Testis (tissue), 3 donors: ENCODE data around the gene GPR157. TPM values are rescaled to one million over a fixed set of nuclear protein-coding genes. Genes with fewer than 3 reads are reported as not detected.

ENCODE experiments used
- DNase-seq: peaks from one replicate; pipeline ENCODE4 v3.0.0-alpha.2; 2019
- H3K27ac ChIP-seq, 2 donors: fragments of 200-600 bp; sonication (generic); one replicate each; pipeline ENCODE4 v1.5.1; 2019
- H3K27me3 ChIP-seq: fragments of 200-600 bp; sonication (generic); one replicate; pipeline ENCODE4 v1.5.1; 2019
- H3K36me3 ChIP-seq: fragments of 200-600 bp; sonication (generic); one replicate; pipeline ENCODE4 v1.5.1; 2017; ENCODE audit warnings: low read depth; ENCODE audit errors: missing control alignments
- H3K4me1 ChIP-seq: fragments of 200-600 bp; sonication (generic); one replicate; pipeline ENCODE4 v1.5.1; 2019
- H3K4me3 ChIP-seq, 2 donors: fragments of 200-600 bp; sonication (generic); one replicate each; pipeline ENCODE4 v1.5.1; 2017 to 2019
- H3K9me3 ChIP-seq: fragments of 200-600 bp; sonication (generic); one replicate; pipeline ENCODE4 v1.5.1; 2017
- POLR2A ChIP-seq: fragments of 450-650 bp; IDR thresholded peaks from one replicate; pipeline ENCODE4 v1.6.1; 2017; ENCODE audit warnings: antibody characterized with exemption, mild to moderate bottlenecking, moderate library complexity
- WGBS, 2 donors: methylation state at CpG; one replicate each; pipeline ENCODE4 v1.1.5; 2018; 5-methylcytosine and 5-hydroxymethylcytosine counted together
- intact Hi-C: fragments of 100-400 bp; cut with DNase I; formaldehyde crosslinking; loops from one replicate; pipeline ENCODE4 v1.15.1; 2023; ENCODE audit warnings: low total_unique reads
- microRNA counts, 2 donors: library from miRNA; unstranded; fragments of <30 nt; microRNA quantifications; one replicate each; lab custom pipeline; 2016
- polyA plus RNA-seq: library from polyadenylated mRNA; stranded (reverse); fragments of 350-450 nt; fragmentation: Illumina TruSeq; extraction: RNeasy Lipid Tissue Mini Kit (QIAGEN cat#74804); gene quantifications from one replicate; pipeline ENCODE4 v1.2.3, GENCODE V29; 2014; ENCODE audit warnings: low read depth, low replicate concordance; ENCODE audit not compliant: insufficient read depth
- small RNA-seq, 2 donors: library from RNA; depleted of rRNA; stranded (forward); fragments of <200 nt; gene quantifications; one replicate each; pipeline ENCODE3, GENCODE V24; 2016
- total RNA-seq, 2 donors: library from RNA; depleted of rRNA; stranded (reverse); fragments of >200 nt; gene quantifications; one replicate each; pipeline ENCODE4 v1.2.3, GENCODE V29; 2016
- TF ChIP-seq, protein P1 (sequence below), 3 experiments: fragments of 450-650 bp in 2 of 3; fragments of 200-600 bp in 1 of 3; sonication (generic) in 1 of 3; IDR thresholded peaks; one replicate each; pipeline ENCODE4 v1.5.1; 2016 to 2019; ENCODE audit warnings: antibody characterized with exemption in 3 of 3, mild to moderate bottlenecking in 2 of 3, moderate library complexity in 1 of 3

GPR157 gene
- total and polyA plus RNA-seq, 3 donors from 2014 or later, result 4.1 to 11.7 (median 8.8) TPM

DNA sequence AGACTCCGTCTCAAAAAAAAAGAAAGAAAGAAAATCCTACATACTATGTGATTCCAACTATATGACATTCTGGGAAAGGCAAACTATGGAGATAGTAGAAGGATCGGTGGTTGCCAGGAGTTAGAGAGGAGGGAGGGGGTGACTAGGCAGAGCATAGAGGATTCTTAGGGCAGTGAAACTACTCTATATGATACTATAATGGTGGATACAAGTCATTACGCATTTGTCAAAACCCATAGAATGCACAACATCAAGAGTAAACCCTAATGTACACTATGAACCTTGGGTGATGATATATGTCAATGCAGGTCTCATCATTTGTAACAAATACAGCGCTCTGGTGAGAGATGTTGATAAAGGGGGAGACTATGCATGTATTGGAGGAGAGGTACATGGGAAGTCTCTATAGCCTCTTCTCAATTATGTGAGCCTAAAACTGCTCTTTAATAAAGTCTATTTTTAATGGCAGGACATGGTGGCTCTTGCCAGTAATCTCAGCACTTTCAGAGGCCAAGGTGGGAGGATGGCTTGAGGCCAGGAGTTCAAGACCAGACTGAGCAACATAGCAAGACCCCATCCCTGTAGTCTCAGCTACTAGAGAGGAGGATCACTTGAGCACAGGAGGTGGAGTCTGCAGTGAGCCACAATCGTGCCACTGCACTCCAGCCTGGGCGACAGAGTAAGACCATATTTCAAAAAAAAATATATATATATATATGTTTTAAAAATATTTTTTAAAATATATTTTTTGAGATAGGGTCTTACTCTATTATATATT lies 76.4 kb downstream of the GPR157 start:
- no peaks in the 10 kb centered on the region for H3K4me1 ChIP-seq
- H3K36me3 ChIP-seq, result no peaks in the 10 kb centered on the region
- WGBS, 2 donors, result 93 to 97% methylated on average over 6 of the region's 6 CpGs
- H3K27me3 ChIP-seq, result no peaks in the 10 kb centered on the region
- no peak overlapping the region for H3K27ac ChIP-seq
- TF ChIP-seq, protein P1, sequence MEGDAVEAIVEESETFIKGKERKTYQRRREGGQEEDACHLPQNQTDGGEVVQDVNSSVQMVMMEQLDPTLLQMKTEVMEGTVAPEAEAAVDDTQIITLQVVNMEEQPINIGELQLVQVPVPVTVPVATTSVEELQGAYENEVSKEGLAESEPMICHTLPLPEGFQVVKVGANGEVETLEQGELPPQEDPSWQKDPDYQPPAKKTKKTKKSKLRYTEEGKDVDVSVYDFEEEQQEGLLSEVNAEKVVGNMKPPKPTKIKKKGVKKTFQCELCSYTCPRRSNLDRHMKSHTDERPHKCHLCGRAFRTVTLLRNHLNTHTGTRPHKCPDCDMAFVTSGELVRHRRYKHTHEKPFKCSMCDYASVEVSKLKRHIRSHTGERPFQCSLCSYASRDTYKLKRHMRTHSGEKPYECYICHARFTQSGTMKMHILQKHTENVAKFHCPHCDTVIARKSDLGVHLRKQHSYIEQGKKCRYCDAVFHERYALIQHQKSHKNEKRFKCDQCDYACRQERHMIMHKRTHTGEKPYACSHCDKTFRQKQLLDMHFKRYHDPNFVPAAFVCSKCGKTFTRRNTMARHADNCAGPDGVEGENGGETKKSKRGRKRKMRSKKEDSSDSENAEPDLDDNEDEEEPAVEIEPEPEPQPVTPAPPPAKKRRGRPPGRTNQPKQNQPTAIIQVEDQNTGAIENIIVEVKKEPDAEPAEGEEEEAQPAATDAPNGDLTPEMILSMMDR (IDR thresholded peaks at IDR 0.05), result no peak
- TF ChIP-seq POLR2A, result no peak
- intact Hi-C loops, result no loop called here
- no peaks in the 10 kb centered on the region for H3K9me3 ChIP-seq
- DNase-seq, result no peak
- no peak overlapping the region for H3K4me3 ChIP-seq

- intact Hi-C loops, result no loop called here
- no peaks in the 10 kb centered on the region for H3K27me3 ChIP-seq
- TF ChIP-seq, protein P1 (IDR thresholded peaks at IDR 0.05), result no peak
- no peak for TF ChIP-seq POLR2A
- H3K27ac ChIP-seq, result no peak overlapping the region
- no peaks in the 10 kb centered on the region for H3K4me1 ChIP-seq
- no peaks in the 10 kb centered on the region for H3K9me3 ChIP-seq
- no peak for DNase-seq
- H3K4me3 ChIP-seq, result no peak overlapping the region
- H3K36me3 ChIP-seq, result no peaks in the 10 kb centered on the region
- 71 to 86% methylated on average over 1 of the region's 1 CpG for WGBS, 2 donors
These were observed 77.5 kb downstream of the GPR157 start for GRCh38 chr1:9051379-9051778.

DNA sequence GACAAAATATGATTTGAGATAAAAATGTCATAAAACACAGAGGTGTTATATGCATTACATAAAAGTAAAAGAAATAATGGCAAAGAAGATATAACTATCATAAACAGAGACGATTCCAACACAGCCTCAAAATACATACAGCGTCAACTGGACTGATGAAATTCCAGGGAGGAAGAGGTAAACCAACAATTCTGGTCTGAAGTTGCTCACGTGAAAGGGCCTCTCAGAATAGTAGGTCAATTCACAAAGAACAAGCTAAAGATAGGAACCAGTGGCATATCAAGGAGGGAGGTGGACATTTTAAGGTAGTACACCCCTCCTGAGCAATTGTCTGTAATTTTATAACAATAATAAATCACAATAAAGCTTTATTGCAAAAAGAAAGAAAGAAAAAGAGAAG lies 78.1 kb downstream of the GPR157 start:
- Histone ChIP-seq H3K4me1 (no peaks in the 10 kb centered on the region), H3K27me3 (no peaks in the 10 kb centered on the region), H3K27ac (no peak overlapping the region), H3K9me3 (no peaks in the 10 kb centered on the region), H3K36me3 (no peaks in the 10 kb centered on the region), H3K4me3 (no peak overlapping the region)
- DNase-seq, result no peak
- 79 to 81% methylated on average over 3 of the region's 3 CpGs for WGBS, 2 donors
- TF ChIP-seq, protein P1 (IDR thresholded peaks at IDR 0.05), result no peak
- TF ChIP-seq POLR2A, result no peak
- intact Hi-C loops, result no loop called here

MicroRNAs within 50 kb of the gene (microRNA counts, 767-probe panel; counts per million panel counts)
- 8,299 to 8,596 counts per million in 2 donors for microRNA hsa-miR-34a-5p (lab: Ali Mortazavi, UCI)

Small RNA genes within 50 kb of the gene (small RNA-seq; reads per million reads assigned to genes)
- 0 reads per million in 2 donors for gene RF00424

Other genes with a start within 250 kb of the GPR157 start
- gene CA6, start 183.2 kb downstream of the GPR157 start, total RNA-seq, result under 1 TPM in 1 of 2 donors, not detected in 1; 0.68 TPM
- gene CA6, start 183.2 kb downstream of the GPR157 start, polyA plus RNA-seq, result not detected
- gene SLC2A7, start 102.7 kb downstream of the GPR157 start, total RNA-seq, result 1 to 10 TPM; 1.4 to 2.2 TPM
- gene SLC2A7, start 102.7 kb downstream of the GPR157 start, polyA plus RNA-seq, result 0.75 TPM
- 10 to 100 TPM; 74.1 to 90.5 TPM for gene SLC2A5, start 59.5 kb downstream of the GPR157 start, total RNA-seq
- 230 TPM for gene SLC2A5, start 59.5 kb downstream of the GPR157 start, polyA plus RNA-seq
- gene H6PD, start 105.7 kb upstream of the GPR157 start, total RNA-seq, result 10 to 100 TPM; 55.0 to 67.8 TPM
- gene H6PD, start 105.7 kb upstream of the GPR157 start, polyA plus RNA-seq, result 23.8 TPM
- 10 to 100 TPM; 30.0 to 37.9 TPM for gene SPSB1, start 163.8 kb upstream of the GPR157 start, total RNA-seq
- gene SPSB1, start 163.8 kb upstream of the GPR157 start, polyA plus RNA-seq, result 19.8 TPM